AG08396 (cell line): ENCODE measurements around the gene BOD1.

Source experiments
- DNase-seq: peaks from one replicate; pipeline ENCODE4 v3.0.0; 2012; ENCODE audit warnings: low spot score, mixed read lengths

BOD1 gene

DNA sequence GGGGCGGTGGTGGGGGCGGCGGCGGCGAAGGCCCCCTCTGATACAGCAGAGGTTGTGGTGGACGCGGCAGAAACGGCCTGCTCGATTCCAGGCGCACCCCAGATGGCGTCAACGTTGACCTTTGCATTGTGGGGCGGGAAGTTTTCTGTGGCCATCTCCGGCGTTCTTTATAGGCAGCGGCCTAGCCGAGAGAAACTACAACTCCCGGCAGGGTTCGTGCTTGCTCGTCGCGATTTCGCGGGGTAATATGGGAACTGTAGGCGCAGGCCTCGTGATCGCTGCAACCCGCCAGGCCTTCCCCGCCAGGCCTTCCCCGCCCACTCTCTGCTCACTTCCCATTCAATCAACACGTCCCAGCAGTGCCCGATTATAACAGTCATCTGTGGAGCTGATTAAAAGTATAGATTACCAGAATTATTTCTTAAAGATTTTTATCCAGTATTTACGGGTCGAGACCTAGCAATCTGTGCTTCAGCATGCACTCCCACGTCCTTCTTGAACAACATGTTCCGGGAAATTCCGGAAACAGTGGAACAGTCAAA lies at the start of gene BOD1:
TSS of gene BOD1 (minus strand) at position 74 of the 542 bp plus-strand sequence. CDS start 214 bp downstream, outside the sequence.
- DNase-seq: peak; percentile 94

DNA sequence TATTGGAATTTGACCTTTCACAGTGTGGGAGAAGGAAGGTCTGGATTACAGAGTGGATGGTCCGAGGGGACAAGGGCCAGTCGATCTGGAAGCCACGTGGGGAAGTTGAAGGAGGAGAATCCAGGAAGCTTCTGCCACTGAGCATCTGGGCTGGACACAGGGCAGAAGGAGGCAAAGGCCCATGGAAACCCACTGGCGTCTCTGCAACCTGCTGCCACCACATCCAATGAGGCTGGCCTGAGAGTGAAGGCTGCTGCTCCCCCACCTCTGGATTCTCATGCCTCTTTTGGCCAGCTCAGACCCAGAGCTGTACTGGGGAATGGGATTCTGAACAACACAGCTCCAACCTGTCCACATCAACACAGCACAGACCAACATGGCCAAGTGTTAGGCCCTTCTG lies 48.9 kb upstream of the BOD1 start:
- DNase-seq: no peak

DNA sequence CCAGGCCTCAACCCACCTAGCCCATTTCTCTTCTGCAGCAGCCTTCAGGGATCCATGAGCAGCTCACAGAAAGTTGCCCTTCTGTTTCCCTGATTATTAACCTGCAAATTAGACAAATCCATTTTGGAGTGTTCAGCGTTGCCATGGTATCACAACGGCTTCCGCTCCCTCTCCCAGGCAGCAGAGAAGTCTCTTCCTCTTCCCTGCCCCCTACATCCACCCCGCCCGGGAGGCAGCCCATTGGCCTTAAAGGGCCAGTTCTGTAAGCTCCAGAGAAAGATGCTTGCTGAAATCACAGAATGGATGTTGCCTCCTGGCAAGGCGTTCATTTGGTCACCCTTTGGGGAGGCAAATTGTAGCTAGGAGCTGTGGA lies 47.7 kb upstream of the BOD1 start:
- no peak for DNase-seq

DNA sequence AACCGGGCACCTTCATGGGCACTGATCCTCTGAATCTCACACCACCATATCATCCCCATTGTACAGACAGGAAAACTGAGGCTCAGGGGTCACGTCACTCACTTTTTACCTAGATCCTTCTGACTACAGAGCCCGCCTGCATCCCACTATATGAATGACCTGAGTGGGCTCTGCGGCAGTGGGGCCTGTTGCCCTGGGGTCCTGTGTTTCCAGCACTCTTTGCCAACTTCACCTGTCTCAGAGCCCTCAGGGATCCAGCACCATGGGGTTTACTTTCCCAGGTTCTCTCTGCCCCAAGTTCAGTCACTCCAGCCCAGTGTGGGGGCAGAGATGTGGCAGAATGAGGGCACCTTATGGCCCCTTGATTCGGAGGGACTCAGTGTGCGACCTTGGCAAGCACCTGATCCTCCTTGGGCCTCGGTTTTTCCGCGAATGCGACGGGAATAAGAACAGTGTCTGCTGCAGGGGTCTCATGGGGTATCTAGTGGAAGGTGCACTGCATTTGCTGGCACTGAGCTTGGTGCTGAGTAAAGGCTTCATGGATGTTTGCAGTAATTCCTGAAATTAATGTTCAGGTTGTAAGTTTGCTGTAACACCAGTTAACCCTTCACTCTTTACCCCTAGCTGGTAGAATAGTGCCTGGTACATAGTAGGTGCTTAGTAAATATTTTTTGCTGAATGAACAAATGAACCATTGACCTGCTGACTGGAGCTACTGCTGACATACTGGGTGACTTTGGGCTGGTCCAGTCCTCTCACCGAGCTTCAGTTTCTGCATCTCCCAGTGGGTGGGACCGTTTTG lies 47.1 kb upstream of the BOD1 start:
- no peak for DNase-seq

DNA sequence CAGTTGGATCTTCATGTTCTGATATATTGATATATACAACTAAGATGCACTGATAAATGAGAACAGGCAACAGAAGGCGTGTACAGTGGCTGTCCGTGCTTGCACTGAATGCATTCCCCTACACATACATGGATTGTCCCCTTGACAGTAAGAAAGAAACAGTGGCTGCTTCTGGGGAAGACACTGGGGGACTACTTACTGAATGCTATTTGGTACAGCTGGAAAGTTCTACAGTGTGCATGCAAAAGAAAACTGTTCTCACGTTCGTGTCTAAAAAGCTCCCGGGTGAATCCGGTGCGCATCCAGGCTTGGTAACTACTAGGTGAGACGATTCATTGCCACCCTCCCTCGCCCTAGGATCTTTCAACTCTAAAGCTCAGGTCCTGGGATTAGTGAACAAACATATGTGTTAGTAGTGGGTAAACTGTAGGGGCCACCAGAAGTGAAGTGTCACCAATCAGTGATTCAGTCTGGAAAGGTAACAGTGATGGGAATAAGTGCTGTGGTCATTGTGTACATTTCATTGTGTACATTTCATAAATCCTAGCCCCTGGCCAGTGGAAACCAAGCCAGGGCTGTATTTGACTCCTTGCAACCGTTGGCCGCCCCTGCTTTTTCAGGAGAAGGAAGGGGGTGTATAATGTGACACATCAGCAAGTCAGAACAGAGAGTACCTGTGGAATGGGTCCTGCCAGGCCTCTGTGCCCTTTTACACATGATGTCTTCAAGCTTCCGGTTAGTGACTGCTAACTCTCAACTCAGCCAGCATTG lies 46.3 kb upstream of the BOD1 start:
- no peak for DNase-seq

DNA sequence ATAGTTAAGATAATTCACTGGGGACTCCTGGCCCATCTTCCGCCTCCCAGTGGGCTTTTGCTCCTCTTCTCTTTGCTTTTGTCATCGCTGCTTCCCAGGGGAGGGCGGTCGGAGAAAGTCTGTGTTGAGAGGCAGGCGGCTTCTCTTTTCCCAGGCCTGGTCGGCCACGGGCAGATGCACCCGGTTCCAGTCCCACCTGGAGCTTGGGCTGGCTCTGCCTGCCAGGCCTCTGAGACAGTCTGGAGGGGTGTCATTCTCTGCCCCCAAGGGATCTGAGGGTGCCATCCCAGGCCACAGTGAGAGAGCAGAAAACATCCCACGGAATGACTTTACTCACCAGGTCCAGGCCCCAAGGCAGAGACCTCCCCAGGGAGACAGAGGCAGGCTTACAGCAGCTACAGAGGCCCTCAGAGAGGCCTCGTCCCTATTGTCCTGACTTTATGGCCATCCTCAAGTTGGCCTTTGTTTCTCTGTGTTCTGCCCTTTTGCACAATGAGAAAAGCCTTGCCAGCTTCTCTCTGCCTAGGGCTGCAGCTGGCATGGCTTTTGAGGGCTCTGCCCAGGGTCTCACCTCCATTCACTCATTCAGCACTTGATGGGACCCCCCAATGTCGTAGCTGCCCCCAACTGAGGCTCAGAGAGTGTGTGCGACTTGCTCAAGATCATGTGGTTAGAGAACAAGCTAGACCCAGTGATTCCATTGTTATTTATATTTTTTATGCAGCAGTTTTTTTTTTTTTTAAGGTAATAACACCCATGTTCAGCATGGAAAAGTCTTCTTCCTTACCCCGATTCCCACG lies 44.2 kb upstream of the BOD1 start:
- no peak for DNase-seq

DNA sequence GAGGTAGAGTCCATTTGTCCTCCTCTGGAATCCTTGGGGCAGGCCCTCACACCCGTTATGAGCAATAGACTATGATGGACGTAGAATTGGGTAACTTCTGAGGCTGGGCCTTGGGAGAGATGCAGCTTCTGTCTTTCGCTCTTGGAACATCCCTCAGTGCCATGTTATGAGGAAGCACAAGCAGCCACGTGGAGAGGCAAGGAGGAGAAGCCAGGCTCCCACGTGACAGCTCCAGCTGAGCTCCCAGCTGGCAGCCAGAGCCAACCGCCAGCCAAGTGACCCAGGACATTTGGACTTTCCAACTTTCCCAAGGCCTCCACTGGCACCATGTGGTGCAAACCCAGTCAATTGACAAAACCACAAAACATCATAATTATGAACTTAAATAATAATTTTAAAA lies 43.0 kb upstream of the BOD1 start:
- no peak for DNase-seq

DNA sequence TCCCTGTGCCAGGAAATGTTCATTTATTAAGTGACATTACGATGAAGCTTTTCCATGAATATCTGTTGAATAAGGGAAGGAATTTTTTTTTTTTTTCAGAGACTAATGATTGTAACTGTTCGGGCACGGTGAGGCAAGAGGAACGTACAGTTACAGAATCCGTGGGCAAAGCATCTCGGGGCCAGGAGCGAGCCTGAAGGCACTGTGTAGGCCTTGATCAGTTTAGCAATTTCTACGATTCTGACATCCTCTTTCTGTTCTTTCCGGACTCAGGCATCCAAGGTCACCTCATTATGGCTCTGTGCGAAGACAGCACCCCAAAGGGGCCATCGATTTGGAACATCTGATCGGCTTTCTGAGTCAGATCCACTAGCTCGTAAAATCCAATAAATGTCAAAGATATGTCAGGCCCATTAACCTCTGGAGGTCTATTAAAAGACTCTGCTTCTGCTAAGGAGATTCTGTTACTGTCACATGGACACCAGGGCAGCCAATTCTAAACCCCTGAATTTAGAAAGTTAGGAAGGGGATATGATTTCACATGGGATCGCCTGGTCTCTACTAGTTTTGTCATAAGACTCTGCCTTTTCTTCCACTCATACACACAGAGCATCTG lies 41.4 kb upstream of the BOD1 start:
- no peak for DNase-seq

DNA sequence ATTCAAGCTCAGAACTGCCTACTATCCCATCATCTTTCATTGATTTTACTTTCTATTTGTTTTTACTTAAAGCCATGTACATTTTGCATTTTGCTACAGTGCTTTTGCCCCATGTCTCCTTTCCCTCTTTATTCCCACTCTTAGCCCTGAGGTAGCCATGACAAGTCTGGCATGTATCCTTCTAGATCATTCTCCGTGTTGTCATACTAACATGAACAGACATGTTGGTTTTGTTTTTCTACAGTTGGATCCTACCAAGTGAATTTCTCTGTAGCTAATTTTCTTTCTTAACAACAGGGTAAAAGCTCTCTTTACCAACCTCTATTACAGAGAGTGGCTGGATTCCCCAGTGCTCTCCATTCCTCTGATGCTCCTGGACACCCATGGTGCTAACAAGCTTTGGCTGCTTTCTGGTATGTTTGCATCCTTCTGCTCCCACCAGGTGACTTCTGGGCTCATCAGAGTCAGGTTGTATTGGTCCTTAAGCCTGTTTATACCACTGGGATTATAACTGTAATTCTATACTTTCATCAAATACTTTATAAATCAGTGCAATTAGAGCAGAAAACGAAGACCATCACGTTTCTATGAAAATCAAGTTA lies 38.8 kb upstream of the BOD1 start:
- DNase-seq: no peak

DNA sequence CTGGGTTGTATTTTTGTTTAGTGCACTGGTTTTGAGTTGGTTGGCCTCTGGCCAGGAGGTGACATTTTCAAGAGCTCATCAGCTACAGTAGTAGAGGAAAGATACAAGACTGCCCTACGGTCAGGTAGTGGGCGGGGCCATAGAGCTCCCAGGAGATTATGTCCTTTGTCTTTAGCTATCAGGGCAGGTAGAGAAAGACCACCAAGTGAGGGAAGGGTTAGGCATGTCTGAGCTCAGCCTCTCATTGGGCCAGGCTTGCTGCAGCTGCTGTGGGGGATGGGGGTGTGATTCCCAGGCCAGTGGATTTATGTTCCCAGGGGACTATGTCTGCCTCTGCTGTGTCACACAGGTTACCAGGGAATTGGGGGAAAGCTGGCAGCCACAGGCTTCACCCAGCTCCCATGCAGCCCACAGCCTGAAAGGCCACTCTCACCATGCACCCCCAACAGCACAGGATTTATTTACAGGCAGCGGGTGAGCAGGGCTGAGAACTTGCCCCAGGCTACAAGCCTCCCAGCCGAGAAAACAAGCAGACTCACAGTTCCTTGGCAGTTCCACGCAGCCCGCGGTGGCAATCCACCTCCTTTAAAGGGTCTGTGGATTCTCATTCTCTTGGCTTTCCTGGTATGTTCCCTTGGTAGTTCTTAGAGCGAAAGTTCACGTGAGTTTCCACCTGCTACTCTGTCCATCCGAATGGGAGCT lies 37.5 kb upstream of the BOD1 start:
- no peak for DNase-seq

DNA sequence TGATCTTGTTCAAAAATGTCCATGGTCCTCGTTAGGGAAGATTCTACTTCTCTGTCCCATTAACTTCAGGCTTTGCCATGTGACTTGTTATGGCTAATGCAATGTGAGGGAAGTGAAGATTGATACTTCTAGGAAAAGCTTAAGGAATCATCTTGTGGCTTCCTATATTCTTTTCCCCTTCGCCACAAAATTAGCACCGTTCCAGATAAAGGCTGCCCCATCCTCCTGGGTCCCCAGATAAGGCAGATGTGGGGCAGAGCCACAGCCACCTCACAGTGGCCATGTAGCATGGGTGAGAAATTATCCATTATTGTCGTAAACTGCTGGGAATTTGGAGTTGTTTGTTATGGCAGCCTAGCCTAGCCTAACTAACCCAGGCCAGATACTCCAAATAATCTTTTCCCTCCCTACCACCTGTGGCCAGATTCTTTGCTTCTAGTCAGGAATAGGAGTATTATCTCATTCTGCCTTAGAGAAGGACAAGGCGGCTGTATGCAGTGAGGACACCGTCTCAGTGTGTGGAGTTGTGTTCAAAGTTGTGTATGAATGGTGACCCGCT lies 31.9 kb upstream of the BOD1 start:
- no peak for DNase-seq

DNA sequence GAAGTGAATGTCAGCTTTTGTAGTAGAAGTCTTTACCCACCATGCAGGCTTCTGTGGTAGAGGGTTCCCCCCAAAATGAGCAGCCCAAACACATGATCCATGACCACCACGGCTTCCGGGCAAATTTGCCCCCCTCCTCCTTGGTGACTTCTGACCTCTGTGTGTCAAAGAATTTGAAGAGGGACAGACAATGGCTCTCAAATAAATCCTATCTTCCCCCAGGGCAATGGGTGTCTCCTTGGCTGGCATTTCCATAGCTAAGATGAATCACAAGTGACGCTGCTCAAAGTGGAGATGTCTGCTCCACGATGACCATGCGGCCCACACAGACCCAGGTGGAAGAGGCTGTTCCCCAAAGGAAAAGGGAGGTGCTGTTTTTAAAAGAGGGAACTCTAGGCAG lies 30.2 kb upstream of the BOD1 start:
- no peak for DNase-seq

DNA sequence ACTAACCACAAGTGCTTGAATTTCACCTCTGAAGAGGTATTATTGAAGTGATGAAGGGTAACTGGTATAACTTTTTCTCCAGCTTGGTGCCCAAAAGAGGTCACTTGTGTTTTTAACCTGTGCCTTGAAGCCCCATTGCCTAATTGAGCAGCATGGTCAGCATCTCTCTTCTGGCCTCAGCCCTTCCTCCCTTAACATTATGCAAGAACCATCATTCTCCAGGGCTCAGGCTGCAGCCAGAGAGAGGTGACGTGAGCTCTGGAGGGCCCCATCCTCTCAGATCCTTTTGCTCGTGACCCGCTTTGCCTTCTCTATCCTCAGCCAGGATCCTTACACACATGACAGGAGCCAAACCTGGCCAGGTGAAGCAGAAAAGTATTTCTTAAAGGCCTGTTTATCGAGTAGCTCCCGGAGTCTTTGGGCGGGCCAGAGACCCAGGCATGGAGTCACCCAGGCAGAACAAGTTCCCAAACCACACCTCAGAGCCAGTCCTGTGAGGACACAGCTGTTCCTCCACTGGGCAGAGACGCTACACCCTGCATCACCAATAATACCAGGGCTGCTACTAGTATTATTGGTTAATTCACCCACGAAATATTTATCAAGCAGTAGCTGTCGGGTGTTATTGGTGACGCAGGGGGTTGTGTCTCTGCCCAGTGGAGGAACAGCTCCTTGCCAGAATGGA lies 29.6 kb upstream of the BOD1 start:
- DNase-seq: no peak

DNA sequence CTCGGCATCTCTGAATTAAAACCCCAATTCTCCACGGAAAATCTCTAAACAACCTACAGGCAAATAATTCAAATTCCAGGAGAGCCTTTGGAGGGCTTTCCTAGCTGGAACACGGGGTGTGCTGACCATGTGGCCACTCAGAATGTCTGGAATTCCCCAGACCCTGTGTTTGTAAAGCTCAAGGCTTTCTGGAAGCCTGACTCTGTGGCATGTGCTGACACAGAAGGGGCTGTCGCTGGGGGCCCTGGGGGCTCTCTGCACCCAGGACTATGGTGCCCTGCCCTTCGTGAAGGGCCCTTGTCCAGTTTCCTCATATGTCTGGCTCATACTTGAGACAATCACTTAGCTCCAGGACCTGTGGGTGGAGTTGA lies 29.0 kb upstream of the BOD1 start:
- DNase-seq: peak; percentile 52

DNA sequence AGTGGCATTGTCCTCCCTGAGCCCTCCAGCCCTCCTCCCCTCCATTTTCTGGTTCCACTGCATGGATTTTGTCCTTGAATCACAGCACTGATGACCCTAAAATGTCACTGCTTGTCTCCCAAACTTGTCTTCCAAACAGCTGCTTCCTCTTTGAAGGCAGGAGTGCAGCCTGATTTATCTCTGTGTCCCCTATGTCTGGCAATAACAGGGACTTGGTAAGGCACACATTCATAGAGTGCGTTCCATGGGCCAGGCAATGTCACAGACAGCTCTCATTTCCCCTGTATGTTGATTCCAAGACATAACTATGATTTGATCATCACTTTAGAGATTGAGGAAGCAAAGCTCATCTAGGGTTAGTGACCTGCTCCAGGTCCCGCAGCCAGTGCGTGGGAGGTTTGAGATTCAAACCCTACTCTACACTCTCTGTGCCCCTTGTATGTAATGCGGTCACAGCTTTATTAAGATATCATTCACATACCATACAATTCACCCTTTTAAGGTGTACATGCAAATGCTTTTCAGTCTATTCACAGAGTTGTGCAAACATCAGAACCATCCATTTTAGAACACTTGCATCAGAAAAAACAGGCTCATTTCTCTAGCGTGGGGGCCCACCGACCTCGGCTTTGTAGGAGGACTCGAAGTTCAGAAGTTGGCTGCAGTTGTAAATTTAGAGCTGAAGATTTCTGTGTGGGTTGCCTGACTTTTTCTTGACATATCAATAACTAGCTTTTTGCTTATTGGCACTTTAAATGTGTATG lies 28.4 kb upstream of the BOD1 start:
- DNase-seq: no peak

DNA sequence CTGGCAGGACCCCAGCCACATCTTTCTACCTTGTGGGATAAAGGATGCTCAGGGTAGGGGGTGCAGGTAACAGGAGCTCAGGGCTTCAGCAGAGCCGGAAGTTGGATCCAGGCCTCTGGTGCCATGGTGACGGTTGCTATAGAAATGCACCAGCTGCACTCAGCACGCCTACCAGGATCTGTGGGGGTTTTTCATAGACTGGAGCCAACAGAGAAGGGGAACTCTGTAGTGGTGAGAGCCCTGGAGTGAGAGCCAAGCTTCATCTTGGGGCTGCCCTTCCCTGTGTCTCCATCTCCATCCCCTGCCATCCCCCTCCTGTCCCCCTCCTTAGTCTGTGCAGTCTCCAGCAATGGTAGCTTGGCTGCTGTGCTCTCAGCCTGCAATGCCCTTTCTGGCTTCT lies 27.5 kb upstream of the BOD1 start:
- DNase-seq: no peak

DNA sequence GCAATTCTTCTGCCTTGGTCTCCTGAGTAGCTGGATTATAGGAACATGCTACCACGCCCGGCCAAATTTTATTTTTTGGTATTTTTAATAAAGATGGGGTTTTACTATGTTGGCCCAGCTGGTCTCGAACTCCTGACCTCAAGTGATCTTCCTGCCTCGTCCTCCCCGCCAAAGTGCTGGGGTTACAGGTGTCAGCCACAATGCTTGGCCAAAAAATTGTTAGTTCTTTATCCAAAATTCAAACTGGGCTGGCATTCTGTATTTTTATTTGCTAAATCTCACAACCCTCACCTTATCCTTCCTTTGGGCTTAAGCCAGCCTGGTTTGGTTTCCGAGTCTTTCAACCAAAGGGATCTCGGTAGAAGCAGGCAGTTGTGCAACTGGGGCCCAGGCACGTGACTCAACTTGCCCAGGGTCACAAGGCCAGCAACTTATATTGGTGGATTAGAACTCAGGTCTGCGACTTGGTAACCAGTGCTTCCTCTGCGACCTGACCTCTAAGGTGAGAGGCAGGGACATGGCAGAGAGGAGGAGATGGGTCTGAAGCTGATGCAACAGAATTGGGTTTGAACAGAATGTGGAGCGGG lies 26.5 kb upstream of the BOD1 start:
- DNase-seq: no peak

DNA sequence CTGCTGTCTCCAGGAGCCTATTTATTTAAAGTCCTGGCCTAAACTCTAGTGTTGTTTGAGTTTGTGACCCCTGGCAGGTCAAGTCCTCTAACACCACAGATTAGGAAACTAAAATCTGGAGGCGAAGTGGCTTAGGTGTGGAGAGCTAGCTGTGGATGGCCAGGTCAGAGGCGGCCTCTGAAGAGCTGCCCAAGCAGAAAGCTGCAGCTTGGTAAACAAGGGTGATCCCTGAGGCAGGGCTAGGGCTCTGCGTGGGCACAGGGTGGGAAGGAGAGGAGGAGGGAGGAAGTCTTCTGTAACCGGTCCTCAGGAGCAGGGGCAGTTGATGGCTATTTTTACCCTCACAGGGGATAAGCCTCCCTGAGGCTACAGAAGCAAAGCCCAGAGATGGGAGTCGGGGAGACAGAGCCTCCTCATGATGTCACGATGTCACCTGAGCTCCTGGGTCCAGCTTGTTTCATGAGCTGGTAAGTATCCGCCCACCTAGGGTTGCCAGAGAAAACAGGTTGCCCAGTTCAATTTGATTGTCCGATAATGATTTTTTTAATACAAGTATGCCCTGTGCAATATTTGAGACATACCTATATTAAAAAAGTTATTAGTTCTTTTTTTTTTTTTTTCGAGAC lies 25.9 kb upstream of the BOD1 start:
- DNase-seq: no peak
